ENCODE results near the gene LIMD2. TPM values are rescaled to one million over a fixed set of nuclear protein-coding genes. Genes with fewer than 3 reads are reported as not detected.

LIMD2 gene
- total RNA-seq, 4 donors from 2014 or later: 0.97 to 2.8 (median 1.5) TPM

DNA sequence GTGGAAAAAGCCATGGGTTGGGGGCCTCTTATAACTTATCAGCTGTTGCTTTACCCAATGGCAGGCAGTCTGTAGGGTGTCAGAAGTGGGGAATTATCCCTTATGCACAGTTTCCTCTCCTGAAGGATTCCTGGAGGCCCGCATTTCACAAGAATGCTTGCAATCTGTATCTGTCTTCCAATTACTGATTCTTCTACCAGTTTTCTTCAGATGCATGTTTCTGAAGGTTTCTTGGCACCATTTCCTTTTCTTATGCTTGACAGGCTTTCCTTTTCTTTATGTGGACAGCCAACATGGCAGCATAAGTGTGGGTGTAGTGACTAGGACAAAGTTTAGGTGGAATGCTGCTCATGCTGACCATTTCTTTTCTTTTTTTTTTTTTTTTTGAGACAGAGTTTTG lies 41.6 kb downstream of the LIMD2 start:
- no peak for ATAC-seq
- H3K9me3 ChIP-seq: no peaks in the 10 kb centered on the region
- TF ChIP-seq, protein P1, sequence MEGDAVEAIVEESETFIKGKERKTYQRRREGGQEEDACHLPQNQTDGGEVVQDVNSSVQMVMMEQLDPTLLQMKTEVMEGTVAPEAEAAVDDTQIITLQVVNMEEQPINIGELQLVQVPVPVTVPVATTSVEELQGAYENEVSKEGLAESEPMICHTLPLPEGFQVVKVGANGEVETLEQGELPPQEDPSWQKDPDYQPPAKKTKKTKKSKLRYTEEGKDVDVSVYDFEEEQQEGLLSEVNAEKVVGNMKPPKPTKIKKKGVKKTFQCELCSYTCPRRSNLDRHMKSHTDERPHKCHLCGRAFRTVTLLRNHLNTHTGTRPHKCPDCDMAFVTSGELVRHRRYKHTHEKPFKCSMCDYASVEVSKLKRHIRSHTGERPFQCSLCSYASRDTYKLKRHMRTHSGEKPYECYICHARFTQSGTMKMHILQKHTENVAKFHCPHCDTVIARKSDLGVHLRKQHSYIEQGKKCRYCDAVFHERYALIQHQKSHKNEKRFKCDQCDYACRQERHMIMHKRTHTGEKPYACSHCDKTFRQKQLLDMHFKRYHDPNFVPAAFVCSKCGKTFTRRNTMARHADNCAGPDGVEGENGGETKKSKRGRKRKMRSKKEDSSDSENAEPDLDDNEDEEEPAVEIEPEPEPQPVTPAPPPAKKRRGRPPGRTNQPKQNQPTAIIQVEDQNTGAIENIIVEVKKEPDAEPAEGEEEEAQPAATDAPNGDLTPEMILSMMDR (IDR thresholded peaks at IDR 0.05 in 4 of 5, conservative IDR thresholded peaks at IDR 0.05 in 1 of 5): no peak
- no peaks in the 10 kb centered on the region for H3K27me3 ChIP-seq
- peaks cover 0 to under 1% of the 10 kb centered on the region in 2 donors for H3K4me1 ChIP-seq
- no peak overlapping the region for H3K4me3 ChIP-seq
- DNase-seq: no peak
- H3K36me3 ChIP-seq: peaks cover 3 to 42% of the 10 kb centered on the region in 2 donors
- intact Hi-C loops (cut with DNase I; ENCODE audit: low total_unique reads) (no loop called here), in situ Hi-C loops (cut with MboI; ENCODE audit: low sequenced_read_pairs in 4 of 4) (no loop called here)
- no peak overlapping the region for H3K27ac ChIP-seq

DNA sequence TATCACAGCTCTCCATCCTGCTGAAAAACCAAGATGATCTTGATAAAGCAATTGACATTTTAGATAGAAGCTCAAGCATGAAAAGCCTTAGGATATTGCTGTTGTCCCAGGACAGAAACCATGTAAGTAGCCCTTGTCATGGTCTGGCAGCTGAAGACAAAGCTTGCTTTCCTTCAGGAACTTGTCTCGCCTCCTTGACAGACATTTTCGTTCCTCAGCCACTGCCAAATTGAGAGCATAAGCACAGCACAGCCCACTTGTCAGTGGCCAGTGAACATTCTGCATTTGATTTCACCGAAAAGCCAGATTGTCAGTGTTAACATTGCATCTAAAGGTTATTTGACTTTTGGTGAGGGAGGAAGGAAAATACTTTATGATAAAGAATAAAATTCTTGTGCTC lies 42.1 kb downstream of the LIMD2 start:
- DNase-seq (no peak), ATAC-seq (no peak)
- peaks cover 0 to 6% of the 10 kb centered on the region in 2 donors for H3K4me1 ChIP-seq
- no peaks in the 10 kb centered on the region for H3K9me3 ChIP-seq
- peaks cover 3 to 42% of the 10 kb centered on the region in 2 donors for H3K36me3 ChIP-seq
- no peak overlapping the region for H3K4me3 ChIP-seq
- no peaks in the 10 kb centered on the region for H3K27me3 ChIP-seq
- in situ Hi-C loops (cut with MboI; ENCODE audit: low sequenced_read_pairs in 4 of 4): no loop called here
- intact Hi-C loops (cut with DNase I; ENCODE audit: low total_unique reads): no loop called here
- no peak overlapping the region for H3K27ac ChIP-seq
- no peak for TF ChIP-seq POLR2A (IDR thresholded peaks at IDR 0.05)
- TF ChIP-seq, protein P1 (IDR thresholded peaks at IDR 0.05 in 4 of 5, conservative IDR thresholded peaks at IDR 0.05 in 1 of 5): no peak

DNA sequence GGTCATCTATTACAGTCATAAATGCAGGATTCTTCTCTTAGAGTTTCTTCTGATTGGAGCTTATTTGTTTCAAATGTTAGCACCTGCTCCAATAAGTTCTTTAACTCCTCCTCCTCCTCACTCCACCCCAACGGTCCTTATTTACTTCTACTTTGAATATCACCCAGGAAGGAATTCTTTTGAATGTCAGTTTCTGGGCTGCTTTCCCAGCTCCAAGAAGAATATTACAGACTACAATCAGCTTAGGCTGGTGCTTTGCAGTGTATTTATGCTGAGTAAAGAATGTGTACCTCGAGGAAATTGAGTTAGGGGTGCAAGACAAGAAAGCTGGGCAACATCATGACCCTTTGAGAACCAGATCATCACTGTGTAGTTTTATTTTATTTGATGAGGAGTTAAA lies 46.9 kb downstream of the LIMD2 start:
- Histone ChIP-seq H3K4me3 (no peak overlapping the region), H3K27ac (no peak overlapping the region), H3K27me3 (no peaks in the 10 kb centered on the region), H3K36me3 (peaks cover 3 to 16% of the 10 kb centered on the region in 2 donors), H3K9me3 (no peaks in the 10 kb centered on the region), H3K4me1 (peaks cover 0 to 11% of the 10 kb centered on the region in 2 donors)
- in situ Hi-C loops (cut with MboI; ENCODE audit: low sequenced_read_pairs in 4 of 4) (no loop called here), intact Hi-C loops (cut with DNase I; ENCODE audit: low total_unique reads) (no loop called here)
- TF ChIP-seq, protein P1 (IDR thresholded peaks at IDR 0.05 in 4 of 5, conservative IDR thresholded peaks at IDR 0.05 in 1 of 5): no peak
- no peak for TF ChIP-seq POLR2A (IDR thresholded peaks at IDR 0.05)
- DNase-seq (no peak), ATAC-seq (no peak)

DNA sequence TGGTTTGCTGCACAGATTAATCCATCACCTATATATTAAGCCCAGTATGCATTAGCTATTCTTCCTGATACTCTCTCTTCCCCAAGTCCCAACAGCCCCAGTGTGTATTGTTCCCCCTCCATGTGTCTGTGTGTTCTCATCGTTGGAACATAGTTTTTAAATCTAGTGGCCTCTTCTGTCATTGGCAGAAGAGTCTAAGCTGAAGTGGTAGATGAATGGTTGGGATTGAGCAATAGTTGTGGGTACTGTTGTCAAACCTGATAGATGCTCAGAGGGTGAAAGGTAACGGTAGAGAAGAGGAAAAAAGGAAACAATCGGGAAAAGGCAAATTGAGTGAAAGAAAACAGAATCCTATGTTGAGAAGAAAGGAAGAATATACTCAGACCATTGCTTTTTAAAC lies 47.8 kb downstream of the LIMD2 start:
- ATAC-seq (no peak), DNase-seq (no peak)
- intact Hi-C loops (cut with DNase I; ENCODE audit: low total_unique reads): no loop called here
- Histone ChIP-seq H3K36me3 (peaks cover 3 to 11% of the 10 kb centered on the region in 2 donors), H3K9me3 (no peaks in the 10 kb centered on the region), H3K4me3 (no peak overlapping the region), H3K27me3 (no peaks in the 10 kb centered on the region), H3K4me1 (peaks cover 2 to 15% of the 10 kb centered on the region in 2 donors), H3K27ac (no peak overlapping the region)
- in situ Hi-C loops (cut with MboI; ENCODE audit: low sequenced_read_pairs in 4 of 4): no loop called here
- TF ChIP-seq, protein P1 (IDR thresholded peaks at IDR 0.05 in 4 of 5, conservative IDR thresholded peaks at IDR 0.05 in 1 of 5): no peak
- TF ChIP-seq POLR2A (IDR thresholded peaks at IDR 0.05): no peak

DNA sequence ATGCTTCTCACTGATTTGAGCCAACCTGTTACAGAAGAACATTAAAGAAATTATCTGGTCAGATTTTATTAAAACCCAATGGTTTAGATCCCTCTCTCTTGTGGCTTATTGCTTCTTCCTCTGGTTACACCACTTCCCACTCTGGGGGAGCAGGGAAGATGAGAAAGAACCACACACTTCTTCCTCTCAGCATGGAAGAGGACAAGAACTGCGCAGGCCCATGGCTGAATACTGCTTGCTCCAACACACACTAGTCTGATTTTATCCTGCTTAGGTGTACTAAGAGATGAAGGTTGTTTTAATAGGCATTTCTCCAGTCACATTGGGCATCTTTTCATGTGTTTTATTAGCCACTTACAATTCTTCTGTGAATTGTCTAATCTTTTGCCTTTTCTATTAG lies 50.1 kb downstream of the LIMD2 start:
- Histone ChIP-seq H3K27me3 (no peaks in the 10 kb centered on the region), H3K9me3 (no peaks in the 10 kb centered on the region), H3K4me1 (peaks cover 19 to 35% of the 10 kb centered on the region in 2 donors), H3K4me3 (no peak overlapping the region), H3K36me3 (peaks cover 3 to 11% of the 10 kb centered on the region in 2 donors), H3K27ac (no peak overlapping the region)
- in situ Hi-C loops (cut with MboI; ENCODE audit: low sequenced_read_pairs in 4 of 4): no loop called here
- intact Hi-C loops (cut with DNase I; ENCODE audit: low total_unique reads): no loop called here
- TF ChIP-seq, protein P1 (IDR thresholded peaks at IDR 0.05 in 4 of 5, conservative IDR thresholded peaks at IDR 0.05 in 1 of 5): no peak
- no peak for TF ChIP-seq POLR2A (IDR thresholded peaks at IDR 0.05)
- ATAC-seq (no peak), DNase-seq (no peak)
